ENCODE results near the gene RDX. TPM values are rescaled to one million over a fixed set of nuclear protein-coding genes. Genes with fewer than 3 reads are reported as not detected.

Gene RDX
- total RNA-seq, 1 donor from 2014 or later = 149 TPM

GRCh38 chr11:110305169-110306018 is 9.0 kb upstream of the RDX start:
- no peak overlapping the region for H3K27ac Mint-ChIP-seq (ENCODE audit: unreplicated experiment)
- H3K36me3 Mint-ChIP-seq (ENCODE audit: low read depth) = no peaks in the 10 kb centered on the region
- H3K9me3 Mint-ChIP-seq (ENCODE audit: low read depth) = no peaks in the 10 kb centered on the region
- H3K27me3 Mint-ChIP-seq (ENCODE audit: low read depth) = no peaks in the 10 kb centered on the region
- TF ChIP-seq CTCF (IDR thresholded peaks at IDR 0.05) = no peak
- no peak overlapping the region for H3K4me3 Mint-ChIP-seq (ENCODE audit: unreplicated experiment)
- no peaks in the 10 kb centered on the region for H3K4me1 Mint-ChIP-seq (ENCODE audit: low read depth)
- DNase-seq (ENCODE audit: low spot score) = no peak

GRCh38 chr11:110303414-110303826 is 7.0 kb upstream of the RDX start:
- H3K36me3 Mint-ChIP-seq (ENCODE audit: low read depth) = no peaks in the 10 kb centered on the region
- H3K27ac Mint-ChIP-seq (ENCODE audit: unreplicated experiment) = no peak overlapping the region
- TF ChIP-seq CTCF (IDR thresholded peaks at IDR 0.05) = no peak
- H3K4me3 Mint-ChIP-seq (ENCODE audit: unreplicated experiment) = no peak overlapping the region
- H3K9me3 Mint-ChIP-seq (ENCODE audit: low read depth) = no peaks in the 10 kb centered on the region
- H3K27me3 Mint-ChIP-seq (ENCODE audit: low read depth) = no peaks in the 10 kb centered on the region
- H3K4me1 Mint-ChIP-seq (ENCODE audit: low read depth) = no peaks in the 10 kb centered on the region
- DNase-seq (ENCODE audit: low spot score) = no peak

GRCh38 chr11:110301577-110301976 is 5.2 kb upstream of the RDX start:
- Mint-ChIP-seq H3K27me3 (ENCODE audit: low read depth) (no peaks in the 10 kb centered on the region), H3K4me1 (ENCODE audit: low read depth) (peaks cover 13% of the 10 kb centered on the region), H3K27ac (ENCODE audit: unreplicated experiment) (no peak overlapping the region), H3K9me3 (ENCODE audit: low read depth) (no peaks in the 10 kb centered on the region), H3K36me3 (ENCODE audit: low read depth) (no peaks in the 10 kb centered on the region), H3K4me3 (ENCODE audit: unreplicated experiment) (no peak overlapping the region)
- no peak for TF ChIP-seq CTCF (IDR thresholded peaks at IDR 0.05)
- no peak for DNase-seq (ENCODE audit: low spot score)

- Mint-ChIP-seq H3K4me1 (ENCODE audit: low read depth) (peaks cover 13% of the 10 kb centered on the region), H3K9me3 (ENCODE audit: low read depth) (no peaks in the 10 kb centered on the region), H3K4me3 (ENCODE audit: unreplicated experiment) (no peak overlapping the region), H3K36me3 (ENCODE audit: low read depth) (no peaks in the 10 kb centered on the region), H3K27me3 (ENCODE audit: low read depth) (no peaks in the 10 kb centered on the region), H3K27ac (ENCODE audit: unreplicated experiment) (no peak overlapping the region)
- TF ChIP-seq CTCF (IDR thresholded peaks at IDR 0.05) = no peak
- DNase-seq (ENCODE audit: low spot score) = no peak
Measured at GRCh38 chr11:110301032-110301431, 4.6 kb upstream of the RDX start.

GRCh38 chr11:110299006-110299785 is 2.8 kb upstream of the RDX start:
- no peaks in the 10 kb centered on the region for H3K27me3 Mint-ChIP-seq (ENCODE audit: low read depth)
- no peaks in the 10 kb centered on the region for H3K36me3 Mint-ChIP-seq (ENCODE audit: low read depth)
- no peaks in the 10 kb centered on the region for H3K9me3 Mint-ChIP-seq (ENCODE audit: low read depth)
- no peak for DNase-seq (ENCODE audit: low spot score)
- H3K4me3 Mint-ChIP-seq (ENCODE audit: unreplicated experiment) = no peak overlapping the region
- TF ChIP-seq CTCF (IDR thresholded peaks at IDR 0.05) = no peak
- H3K4me1 Mint-ChIP-seq (ENCODE audit: low read depth) = peaks cover 23% of the 10 kb centered on the region
- H3K27ac Mint-ChIP-seq (ENCODE audit: unreplicated experiment) = no peak overlapping the region
